TTC549 (cell line): Measurements from ENCODE around the gene C12orf75.

Experiments used
- FAIRE-seq: peaks from 2 replicates; lab custom pipeline; 2012; peaks lifted over from hg19 to GRCh38; lab: Jason Lieb, UNC

The C12orf75 gene

DNA sequence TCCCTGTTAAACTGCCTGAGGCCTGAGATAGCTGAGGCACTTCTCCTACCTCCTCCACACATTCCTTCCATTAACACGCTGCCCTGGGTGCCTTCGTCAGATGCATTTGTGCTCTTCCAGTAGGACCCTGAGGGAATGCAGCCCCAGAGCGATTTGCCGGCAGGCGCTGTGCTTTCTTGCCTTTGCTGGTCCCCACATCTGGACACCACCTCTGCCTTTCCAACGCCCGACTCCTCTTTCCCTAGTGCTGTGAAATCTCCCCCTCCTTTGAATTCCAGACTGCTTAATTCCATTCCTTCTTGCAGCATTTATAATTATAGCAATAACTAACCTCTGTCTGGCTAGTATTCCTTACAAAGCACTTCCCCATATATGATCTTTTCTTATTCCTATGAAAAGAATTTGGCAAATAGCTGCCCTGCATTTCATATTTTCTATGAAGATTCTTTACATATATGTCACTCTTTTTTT lies 88.4 kb downstream of the C12orf75 start:
- no peak for FAIRE-seq

DNA sequence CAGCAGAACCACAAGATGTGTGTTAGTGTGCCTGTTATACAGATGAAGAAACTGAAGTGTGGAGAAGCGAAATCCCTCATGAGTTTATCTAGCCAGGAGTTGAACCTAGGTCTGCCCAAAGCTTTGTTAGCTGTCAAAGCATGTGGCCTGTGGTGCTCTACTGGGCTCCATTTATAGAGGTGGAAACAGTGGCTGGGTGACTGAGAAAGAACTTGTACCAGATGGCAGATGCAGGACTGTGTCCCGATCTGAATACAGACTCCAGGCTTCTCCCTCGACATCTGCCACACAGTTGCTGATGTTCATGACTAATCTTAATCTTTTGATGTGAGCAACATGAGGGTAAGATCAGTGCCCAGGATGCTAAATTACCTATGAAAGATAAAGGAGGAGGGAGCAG lies 89.1 kb downstream of the C12orf75 start:
- FAIRE-seq: no peak

DNA sequence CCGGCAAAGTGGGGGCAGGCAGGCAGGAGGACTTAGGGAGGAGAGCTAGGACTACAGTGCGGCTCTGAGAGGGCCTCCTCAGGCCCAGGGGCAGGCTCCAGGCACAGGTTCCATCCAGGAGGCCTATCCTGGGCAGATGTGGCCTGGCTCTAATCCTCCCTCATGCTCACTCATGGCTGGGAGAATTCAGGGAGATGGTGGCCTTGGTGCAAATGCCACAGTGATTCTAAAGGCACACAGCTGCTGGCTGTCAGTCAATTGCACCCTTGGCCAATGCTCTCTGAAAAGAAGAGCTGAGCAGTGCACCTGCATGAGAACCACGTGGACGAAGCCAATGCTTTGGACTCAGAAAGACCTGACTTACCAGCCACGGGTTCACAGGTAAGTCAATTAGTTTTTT lies 89.6 kb downstream of the C12orf75 start:
- FAIRE-seq: no peak

DNA sequence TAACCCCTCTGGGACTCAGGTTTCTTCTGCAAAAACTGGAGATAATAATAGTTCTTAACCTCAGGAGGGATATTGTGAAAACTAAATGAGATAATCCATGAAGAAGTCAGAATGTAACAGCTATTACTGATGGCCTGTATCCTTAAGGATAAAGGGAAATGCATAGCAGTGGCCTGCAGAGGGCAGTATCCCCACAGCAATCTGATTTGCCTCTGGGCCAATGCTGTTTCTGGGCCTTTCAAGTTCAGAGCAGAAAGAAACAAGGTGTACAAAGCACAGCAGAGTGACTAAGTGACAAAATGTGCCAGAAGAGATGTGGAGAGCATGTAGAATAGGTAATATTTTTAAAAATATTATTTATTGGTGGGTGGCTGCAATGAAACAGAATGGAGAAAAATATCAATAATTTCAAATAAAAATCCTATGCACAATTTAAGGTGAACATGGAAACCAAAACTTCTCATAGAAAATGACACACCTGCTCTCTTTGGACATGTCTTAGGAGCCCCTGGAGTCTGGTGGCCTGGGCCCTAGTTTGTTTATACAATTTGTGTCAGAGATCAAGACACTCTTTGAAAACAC lies 90.3 kb downstream of the C12orf75 start:
- FAIRE-seq: no peak
